GM06990 (cell line): Measurements from ENCODE around the gene LIPC.

Source experiments
- DNase-seq: peaks from one replicate; pipeline ENCODE4 v3.0.0-alpha.2; 2011; ENCODE audit not compliant: insufficient read length; ENCODE audit errors: extremely low read depth
- H3K27me3 ChIP-seq: replicated peaks from 2 replicates; pipeline ENCODE4 v1.6.0; 2011; ENCODE audit warnings: low read length; ENCODE audit not compliant: control insufficient read depth, insufficient read depth
- H3K36me3 ChIP-seq: 2 replicates; pipeline ENCODE4 v1.5.1; 2011; ENCODE audit warnings: low read length; ENCODE audit not compliant: control insufficient read depth, insufficient read depth
- H3K4me3 ChIP-seq: replicated peaks from 2 replicates; pipeline ENCODE4 v1.5.1; 2011; ENCODE audit warnings: low read depth, mild to moderate bottlenecking, control low read depth, low read length
- TF ChIP-seq, protein P1 (sequence below): IDR thresholded peaks from 2 replicates; pipeline ENCODE4 v1.5.1; 2011; ENCODE audit warnings: low read length, control low read depth, mild to moderate bottlenecking, inconsistent platforms; ENCODE audit not compliant: insufficient read depth, poor library complexity, severe bottlenecking

Gene LIPC

DNA sequence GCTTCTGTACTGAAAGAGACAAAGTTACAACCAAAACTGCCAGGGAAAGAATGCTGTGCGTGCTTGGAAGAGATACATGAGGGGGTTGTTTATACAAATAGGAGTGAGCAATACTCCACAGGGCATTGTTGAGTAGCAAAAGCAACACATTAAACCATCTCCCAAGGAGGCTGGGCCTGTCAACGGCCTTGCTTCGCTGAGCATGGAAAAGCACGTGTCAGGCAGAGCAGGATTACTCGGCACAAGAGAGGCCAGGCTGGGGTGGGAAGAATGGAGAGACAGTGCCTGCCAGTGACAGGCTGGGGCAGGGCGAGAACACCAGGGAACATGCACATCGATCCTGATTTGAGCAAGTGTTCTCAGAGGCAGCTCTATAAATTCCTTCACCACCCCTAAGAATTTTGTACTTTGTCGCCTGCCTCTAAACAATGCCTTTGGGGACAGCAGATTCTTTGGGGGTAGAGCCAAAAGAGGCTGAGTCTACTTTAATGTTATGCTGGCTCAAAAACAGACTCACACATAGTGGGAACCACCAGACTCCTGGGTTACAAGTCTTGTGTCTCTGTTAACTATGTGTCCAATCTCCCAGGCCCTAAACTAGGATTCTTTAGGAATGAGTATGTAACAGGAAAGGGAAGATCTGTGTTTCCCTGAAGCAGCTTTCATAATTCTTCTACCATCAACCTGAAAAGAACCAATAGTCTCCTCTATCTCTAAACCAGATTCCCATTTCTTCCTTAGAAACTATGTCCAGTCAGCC, 67.2 kb downstream of the LIPC start:
- TF ChIP-seq, protein P1, sequence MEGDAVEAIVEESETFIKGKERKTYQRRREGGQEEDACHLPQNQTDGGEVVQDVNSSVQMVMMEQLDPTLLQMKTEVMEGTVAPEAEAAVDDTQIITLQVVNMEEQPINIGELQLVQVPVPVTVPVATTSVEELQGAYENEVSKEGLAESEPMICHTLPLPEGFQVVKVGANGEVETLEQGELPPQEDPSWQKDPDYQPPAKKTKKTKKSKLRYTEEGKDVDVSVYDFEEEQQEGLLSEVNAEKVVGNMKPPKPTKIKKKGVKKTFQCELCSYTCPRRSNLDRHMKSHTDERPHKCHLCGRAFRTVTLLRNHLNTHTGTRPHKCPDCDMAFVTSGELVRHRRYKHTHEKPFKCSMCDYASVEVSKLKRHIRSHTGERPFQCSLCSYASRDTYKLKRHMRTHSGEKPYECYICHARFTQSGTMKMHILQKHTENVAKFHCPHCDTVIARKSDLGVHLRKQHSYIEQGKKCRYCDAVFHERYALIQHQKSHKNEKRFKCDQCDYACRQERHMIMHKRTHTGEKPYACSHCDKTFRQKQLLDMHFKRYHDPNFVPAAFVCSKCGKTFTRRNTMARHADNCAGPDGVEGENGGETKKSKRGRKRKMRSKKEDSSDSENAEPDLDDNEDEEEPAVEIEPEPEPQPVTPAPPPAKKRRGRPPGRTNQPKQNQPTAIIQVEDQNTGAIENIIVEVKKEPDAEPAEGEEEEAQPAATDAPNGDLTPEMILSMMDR = no peak
- no peak for DNase-seq
- no peak overlapping the region for H3K4me3 ChIP-seq

DNA sequence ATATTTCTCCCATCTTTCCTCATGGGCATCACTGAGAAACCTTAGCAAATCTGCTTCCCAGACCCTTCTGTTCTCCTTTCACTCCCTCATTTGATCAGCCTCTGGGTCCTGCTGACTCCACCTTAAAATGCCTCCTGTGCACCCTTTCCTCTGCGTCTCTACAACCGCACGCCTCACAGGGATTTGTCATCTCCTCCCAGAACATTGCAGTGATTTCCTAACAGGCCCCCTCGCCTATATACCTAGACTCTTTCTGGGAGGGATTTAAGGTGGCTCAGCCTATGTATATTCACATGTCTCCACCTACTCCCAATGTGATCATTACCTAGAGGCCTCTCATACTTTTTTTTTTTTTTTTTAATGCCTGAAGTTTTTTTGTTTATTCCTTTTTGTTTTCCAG, 69.2 kb downstream of the LIPC start:
- TF ChIP-seq, protein P1 = no peak
- DNase-seq = no peak

More for the DNA sequence above, 67.2 kb downstream of the LIPC start:
- Histone ChIP-seq H3K36me3 (no peaks in the 10 kb centered on the region), H3K27me3 (no peaks in the 10 kb centered on the region)

DNA sequence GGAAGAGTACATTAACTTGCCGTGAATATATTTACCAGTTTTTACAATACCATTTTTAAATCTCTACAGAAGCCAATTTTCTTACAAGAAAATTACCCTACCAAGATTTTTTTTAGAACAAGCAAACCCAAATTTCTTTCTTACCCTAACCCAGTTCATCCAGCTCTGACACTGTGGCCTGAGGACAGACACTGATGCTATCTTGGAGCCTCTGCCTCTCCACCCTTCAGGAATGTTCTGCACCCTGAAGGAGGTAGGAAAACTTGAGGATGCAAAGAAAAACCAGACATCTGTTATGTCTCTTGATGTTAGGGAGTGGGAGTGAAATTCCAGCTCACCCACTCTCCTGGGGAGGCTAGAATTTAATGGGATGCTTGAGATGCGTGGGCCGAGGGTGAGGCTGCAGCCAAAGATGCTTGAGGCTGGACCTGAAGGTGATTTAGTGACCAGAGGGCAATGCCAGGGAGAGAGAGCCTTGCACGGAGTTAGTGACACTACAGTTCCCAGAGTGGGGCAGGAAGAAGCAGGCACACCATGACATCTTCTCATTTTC, 69.9 kb downstream of the LIPC start:
- Histone ChIP-seq H3K36me3 (no peaks in the 10 kb centered on the region), H3K27me3 (no peaks in the 10 kb centered on the region), H3K4me3 (no peak overlapping the region)
- no peak for DNase-seq
- TF ChIP-seq, protein P1 = no peak

More for the DNA sequence above, 69.2 kb downstream of the LIPC start:
- Histone ChIP-seq H3K4me3 (no peak overlapping the region), H3K27me3 (no peaks in the 10 kb centered on the region), H3K36me3 (no peaks in the 10 kb centered on the region)

DNA sequence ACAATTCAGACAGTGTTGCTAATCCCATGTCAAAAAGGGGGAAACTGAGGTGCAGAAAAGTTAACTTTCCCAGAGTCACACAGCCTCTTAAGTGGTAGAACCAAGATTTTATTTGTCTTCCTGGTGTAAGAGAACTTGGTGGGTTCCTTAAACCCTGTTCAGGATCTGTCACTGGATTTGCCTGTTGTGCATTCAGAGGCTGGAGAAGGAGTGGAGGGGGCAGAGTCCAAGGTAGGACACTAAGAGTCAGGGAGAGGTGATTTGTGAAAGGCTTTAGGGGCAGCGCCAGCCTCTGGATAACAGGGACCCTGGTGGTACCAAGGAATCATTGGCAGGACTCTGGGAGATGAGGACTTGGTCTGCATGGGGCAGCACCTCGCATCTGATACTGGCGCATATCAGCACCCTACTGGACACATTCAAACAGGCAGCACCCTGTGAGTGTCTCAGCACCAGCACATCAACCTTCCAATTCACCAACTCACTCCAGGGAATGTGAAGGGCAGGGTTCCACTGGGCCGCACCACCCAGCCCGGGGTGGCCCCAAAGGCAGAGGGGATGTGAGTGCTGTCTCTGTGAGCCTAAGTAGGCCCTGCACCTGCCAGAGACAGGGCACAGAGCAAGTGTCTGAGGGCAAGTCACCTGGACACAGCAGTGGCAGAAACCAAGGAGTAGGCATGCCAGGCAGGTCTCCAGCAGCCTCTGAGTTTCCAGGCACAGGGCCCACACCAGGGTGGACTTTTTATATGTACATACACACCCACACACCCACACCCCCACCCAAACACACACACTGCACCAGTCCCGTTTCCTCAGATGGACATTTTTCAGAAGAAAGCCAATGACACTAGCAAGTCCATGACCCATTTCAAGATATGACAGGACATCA, 71.6 kb downstream of the LIPC start:
- no peak overlapping the region for H3K4me3 ChIP-seq
- no peaks in the 10 kb centered on the region for H3K27me3 ChIP-seq
- no peak for DNase-seq
- TF ChIP-seq, protein P1 = no peak
- no peaks in the 10 kb centered on the region for H3K36me3 ChIP-seq

DNA sequence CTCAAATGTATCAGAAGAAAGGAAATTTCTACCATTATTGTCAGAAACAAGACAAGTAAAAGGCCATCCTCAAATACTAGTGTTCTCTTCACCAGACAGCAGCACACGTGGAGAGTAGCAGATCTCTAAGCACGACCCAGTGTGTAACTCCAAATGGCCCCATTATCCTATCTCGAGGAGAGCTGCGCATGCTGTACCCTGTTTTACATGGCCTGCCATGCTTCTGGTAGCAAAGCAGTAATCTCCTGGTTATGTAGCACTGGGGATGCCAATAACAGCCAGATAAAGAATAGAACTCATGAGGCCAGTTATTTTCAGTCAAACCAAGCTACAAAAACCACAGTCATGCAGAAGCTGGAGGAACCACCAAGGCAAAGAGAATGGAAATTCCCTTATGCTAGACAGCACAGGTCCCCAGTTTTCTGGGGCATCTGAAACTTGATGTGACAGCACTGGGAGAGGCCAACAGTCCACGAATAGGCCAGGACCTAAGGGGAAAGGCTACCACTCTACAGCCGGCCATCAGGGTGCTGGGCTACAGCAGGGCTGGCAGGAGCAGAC, 73.0 kb downstream of the LIPC start:
- H3K4me3 ChIP-seq = no peak overlapping the region
- no peak for DNase-seq
- TF ChIP-seq, protein P1 = no peak
- H3K27me3 ChIP-seq = no peaks in the 10 kb centered on the region
- no peaks in the 10 kb centered on the region for H3K36me3 ChIP-seq
